ENCODE measurements around the gene MTF1.
A peak's percentile ranks its signal among the peaks of the same experiment; 100 is the strongest.

Gene MTF1

DNA sequence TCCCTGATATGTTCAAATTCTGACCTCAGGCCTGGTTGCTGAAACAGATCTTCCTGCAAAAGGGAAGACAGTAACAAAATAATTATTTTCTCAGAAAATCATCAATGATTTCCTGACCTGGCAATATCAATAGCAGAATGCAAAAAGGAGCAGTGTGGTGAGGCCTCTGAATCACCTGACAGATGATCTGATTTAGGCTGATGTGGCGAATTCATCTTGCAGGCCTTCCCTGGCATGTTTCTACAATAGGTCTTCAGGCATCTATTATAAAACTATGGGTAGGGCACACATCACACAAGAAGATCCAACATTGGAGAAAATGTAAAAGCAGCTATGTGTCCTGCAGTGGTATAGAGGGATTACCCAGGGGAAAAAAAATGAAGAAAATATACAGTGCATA lies 7.1 kb upstream of the MTF1 start:
- DNase-seq = no peak

DNA sequence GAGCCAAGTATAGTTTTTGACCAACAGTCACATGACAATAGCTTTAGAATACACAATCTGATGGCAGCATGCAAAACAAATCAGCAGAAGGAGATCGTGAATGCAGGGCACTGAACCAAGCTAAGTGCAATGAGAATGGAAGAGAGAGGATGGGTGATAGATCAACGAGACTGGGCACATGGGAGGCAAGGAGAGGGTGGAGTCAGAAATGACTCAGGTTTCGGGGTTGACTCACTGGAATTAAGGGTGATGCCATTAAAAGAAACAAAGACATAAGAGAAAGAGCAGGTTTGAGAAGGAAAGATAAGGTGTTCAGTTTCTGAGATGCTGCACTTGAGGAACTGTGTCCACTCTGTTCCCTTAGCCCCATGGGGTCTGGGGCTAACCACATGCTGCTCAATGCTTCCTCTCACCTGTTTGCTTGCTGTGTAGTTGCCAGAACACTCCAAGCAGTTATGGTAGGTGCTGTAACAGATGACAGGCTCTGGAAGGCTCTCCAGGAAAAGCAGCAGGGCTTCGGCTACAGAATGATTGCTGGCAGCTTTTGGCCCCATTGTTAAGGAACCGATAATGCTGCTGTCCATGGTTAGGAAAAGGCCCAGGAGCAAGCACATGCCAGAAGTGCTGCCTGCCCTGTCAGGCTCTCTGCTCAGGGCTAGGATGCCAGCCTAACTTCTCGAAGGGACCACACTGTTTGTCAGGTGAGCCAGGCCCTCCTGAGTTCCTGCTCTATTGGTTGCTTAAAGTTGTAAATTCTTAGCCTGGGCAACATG lies 6.1 kb upstream of the MTF1 start:
- no peak for DNase-seq

- DNase-seq = no peak
Observed at GRCh38 chr1:37862330-37862729, 2.9 kb upstream of the MTF1 start.

DNA sequence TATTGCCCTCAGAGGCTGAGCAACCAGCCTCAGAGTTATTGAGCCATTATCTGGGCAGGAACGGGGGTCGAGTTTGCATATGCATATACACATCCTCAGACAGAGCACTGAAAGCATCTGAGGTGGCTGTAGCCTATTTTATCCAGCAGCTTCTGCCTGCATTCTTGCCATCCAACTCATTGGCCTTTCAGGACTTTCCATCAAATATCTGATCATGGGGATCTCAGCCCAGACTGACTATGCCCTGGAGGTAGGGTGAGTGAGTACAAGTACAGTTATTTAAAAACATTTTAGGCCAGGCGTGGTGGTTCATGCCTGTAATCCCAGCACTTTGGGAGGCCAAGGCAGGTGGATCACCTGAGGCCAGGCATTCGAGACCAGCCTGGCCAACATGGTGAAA lies 1.8 kb upstream of the MTF1 start:
- DNase-seq = no peak

- DNase-seq = no peak
Observed at GRCh38 chr1:37860346-37860666, 914 bp upstream of the MTF1 start.

DNA sequence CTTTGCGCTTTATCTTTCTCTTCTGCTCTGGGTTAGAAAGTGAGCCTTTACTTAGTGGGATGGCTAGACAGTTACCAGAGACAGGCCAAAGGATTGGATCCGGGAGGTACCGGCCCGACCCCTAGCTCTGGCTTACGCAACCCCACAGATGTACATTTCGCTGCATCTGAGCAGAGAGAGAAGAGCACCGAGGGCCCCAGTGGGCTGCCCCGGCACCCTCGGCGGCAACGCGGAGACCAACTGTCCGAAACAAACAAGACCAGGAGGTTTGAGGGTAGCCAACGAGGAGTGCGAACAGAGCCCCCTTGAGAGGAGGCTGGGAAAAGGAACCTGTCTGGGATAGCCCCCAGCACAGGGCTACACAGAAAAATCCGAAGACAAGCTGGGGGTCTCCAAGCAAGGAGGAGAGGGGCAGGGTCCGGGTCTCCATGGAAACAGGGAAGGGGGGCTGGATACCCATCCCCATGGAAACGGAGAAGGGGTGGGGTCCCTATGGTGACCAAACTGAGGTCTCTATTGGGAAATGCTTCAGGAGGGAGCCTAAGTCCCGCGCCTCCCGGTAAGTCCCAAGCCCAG lies 373 bp downstream of the MTF1 start:
- DNase-seq = peak; percentile 78

DNA sequence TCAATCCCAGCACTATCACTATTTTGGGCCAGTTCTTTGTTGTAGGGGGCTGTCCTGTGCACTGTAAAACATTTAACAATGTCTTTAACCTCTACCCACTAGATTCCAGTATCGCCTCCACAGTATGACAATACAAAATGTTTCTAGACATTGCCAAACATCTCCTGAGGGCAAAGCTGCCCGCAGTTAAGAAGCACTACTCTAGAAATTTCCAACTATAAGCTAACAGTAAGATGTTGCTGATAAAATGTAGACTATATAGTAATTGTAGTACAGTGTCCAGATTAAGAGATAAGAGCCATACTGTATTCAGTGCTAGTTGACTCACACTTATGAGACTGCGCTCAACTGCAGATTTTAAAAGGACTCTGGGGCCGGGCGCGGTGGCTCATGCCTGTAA lies 5.0 kb downstream of the MTF1 start:
- DNase-seq = no peak

GRCh38 chr1:37853157-37853556 lies 6.2 kb downstream of the MTF1 start:
- no peak for DNase-seq

DNA sequence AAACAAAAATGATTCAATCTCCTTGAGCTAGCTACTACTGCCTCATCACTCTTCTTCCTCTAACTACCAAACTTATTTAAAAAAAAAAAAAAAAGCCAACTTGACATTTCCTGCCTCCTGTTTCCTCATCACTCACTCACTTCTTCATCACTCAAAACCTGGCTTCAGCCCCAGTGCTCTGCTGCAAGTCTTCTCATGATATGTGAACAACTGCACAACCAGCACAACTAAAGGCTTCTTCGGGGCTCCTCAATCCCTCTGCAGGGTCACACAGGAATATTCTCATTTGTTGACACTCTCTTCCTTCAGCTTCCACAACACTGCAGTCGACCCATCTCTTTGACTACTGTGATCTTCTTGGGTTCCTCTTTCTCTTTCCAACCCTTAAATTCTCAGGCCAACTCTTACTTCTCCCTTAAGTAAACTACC lies 7.6 kb downstream of the MTF1 start:
- no peak for DNase-seq

- DNase-seq = no peak
Observed at GRCh38 chr1:37851262-37851661, 8.1 kb downstream of the MTF1 start.

- no peak for DNase-seq
Observed at GRCh38 chr1:37850352-37850955, 8.9 kb downstream of the MTF1 start.

GRCh38 chr1:37849480-37849879 lies 9.9 kb downstream of the MTF1 start:
- no peak for DNase-seq

DNA sequence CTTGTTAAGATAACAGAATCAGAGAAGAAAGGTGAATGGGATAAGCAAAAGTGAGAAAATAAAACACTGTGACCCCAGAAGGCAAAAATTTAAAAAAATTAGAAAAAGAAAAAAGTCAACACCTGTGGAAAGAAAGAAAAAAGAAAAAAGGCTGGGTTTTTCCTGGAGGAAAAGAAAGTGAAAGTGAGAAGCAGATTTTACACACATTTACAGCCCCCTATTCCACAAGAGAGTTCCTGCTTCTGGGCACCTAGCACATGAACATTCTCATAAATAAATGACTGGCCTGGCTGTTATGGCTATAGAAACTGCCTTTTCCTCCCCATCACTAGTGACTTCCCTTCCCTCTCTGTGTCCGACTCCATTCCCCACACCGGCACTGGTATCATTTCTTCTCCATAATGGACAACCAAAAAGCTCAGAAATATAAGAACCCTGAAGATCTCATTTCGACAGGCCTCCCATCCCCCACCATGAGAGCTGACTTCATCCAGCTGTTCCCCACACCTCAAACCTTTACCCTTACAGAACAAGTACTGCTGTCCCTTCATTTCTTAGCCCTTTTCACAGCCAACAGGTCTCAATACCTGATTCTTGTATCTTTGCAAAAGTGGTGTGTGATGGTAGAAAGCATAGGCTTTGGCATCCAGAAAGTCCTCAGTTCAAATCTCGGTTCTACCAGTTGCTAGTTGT lies 12.6 kb downstream of the MTF1 start:
- no peak for DNase-seq

GRCh38 chr1:37845786-37846185 lies 13.6 kb downstream of the MTF1 start:
- DNase-seq = no peak

DNA sequence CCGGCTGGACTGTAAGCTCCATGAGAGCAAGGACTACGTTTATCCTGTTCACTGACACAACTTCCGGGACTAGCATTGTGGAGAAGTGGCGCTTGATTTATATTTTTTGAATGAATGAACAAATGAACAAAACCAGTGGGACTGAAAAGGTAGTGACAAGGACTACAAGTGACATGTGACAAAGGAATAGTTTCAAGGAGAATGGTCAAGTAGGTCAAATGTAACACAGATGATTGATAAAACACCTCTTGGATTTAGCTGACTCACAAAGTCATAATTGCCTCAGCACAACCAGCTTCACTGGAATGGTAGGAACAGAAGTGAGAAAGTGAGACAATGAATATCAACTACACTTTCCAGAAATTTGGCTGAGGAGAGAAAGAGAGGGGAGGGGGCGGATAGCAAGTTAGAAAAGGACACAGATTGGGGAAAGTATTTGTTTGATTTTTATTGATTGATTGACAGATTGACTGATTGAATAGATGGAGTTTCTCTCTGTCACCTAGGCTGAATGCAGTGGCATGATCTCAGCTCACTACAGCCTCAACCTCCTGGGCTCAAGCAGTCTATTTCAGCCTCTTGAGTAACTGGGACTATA lies 14.2 kb downstream of the MTF1 start:
- no peak for DNase-seq

DNA sequence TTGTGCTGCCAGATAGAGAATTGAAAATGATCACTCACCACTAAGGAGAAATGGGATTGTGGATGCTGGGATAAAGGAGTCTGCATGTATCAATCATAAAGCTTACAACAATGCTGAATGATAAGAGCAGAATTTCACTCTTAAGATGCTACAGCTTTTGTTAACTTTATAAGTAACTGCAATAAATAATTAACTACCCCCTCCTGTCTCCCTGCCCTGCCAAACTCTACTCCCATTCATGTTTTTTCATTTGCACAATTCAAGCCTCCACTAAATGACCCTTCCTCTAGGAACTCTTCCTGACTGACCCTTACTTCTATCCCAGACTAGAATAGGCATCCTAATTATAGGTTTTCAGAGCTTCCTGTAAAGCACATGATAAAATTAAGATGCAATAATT lies 14.9 kb downstream of the MTF1 start:
- DNase-seq = no peak

GRCh38 chr1:37841652-37842051 lies 17.7 kb downstream of the MTF1 start:
- no peak for DNase-seq

- DNase-seq = no peak
Observed at GRCh38 chr1:37840711-37841110, 18.7 kb downstream of the MTF1 start.

DNA sequence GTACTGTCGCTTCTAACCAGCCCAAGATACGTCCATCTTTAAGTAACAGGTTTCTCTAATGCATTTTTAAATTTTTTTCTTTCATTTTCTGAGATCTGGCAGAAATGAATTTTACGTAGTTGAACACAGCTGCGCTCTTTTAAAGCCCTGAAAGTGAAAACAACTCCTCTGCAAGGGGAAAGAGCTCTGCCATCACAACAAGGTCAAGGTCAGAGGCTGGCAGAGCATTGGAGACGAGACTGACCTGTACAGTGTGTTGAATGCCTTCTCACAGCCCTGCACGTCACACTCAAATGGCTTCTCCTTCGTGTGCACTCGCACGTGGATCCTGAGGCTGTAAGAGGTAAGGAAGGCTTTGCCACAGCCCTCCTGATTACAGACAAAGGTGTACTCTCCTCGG lies 19.7 kb downstream of the MTF1 start:
- DNase-seq = no peak

DNA sequence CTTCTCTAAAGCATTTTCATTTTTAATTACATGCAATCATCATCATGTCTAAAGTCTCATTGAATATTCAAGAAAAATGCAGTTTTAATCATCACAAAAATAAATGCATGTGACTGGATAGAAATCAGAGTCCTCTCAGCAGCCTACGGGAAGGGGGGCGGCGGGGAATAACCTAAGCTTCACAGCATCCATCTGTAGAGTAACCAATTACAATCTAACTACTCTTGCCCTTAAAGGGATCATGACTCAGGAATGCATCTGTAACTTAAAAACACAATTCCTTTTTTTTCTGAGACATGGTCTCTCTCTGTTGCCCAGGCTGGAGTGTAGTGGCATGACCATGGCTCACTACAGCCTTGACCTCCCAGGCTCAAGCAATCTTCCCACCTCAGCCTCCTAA lies 22.6 kb downstream of the MTF1 start:
- no peak for DNase-seq

DNA sequence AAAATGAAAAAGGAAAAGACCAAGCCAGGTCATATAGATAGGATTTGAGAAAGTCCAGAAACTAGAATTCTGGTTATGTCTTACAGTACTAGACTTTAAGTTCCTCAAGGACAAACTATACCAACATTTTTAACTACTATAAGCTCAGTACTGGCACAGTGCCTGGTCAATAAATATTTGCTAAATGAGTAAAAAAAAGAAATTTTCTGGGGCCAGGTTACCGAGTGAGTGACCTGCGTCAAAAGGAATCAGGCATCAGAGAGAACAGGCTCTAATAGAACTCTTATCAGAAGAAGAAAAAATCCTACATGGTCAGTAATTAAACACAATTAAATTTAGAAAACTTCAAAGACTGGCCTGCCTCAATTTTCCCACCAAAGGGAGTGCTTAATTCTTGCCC lies 27.6 kb downstream of the MTF1 start:
- DNase-seq = no peak

DNA sequence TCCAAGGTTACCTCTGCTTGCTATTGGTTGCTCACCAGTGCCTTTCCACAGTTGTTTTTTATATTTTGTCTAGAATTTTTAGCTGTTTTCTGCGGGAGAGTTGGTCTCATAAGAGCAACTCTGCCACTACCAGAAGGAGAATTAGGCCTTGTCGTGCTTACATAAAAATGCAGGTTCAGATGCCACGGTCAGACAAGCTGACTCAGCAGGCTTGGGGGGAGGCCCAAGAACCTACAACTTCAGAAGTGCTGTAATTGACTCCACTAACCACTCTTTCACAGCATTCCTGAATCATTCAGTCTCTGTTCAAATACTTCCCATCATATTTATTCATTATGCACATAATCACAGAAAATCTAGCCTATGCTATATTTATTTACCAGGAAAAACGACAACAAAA lies 28.3 kb downstream of the MTF1 start:
- DNase-seq = no peak

GRCh38 chr1:37828410-37829074 lies 30.9 kb downstream of the MTF1 start:
- DNase-seq = no peak
